H1 (cell line): ENCODE results near the gene ZFTA. TPM values are rescaled to one million over a fixed set of nuclear protein-coding genes. Genes with fewer than 3 reads are reported as not detected.
A peak's percentile ranks its signal among the peaks of the same experiment; 100 is the strongest.

Source experiments
- CTCF ChIA-PET: fragments of 300-600 bp; sonication (Branson Sonifier 250); formaldehyde crosslinking; loops from one replicate; lab custom pipeline; 2021; ENCODE audit not compliant: partially characterized antibody; lab: Charles Lee
- POLR2A ChIA-PET: fragments of 300-600 bp; sonication (Branson Sonifier 250); formaldehyde crosslinking; loops from one replicate; lab custom pipeline; 2021; ENCODE audit warnings: inconsistent platforms; ENCODE audit not compliant: partially characterized antibody; lab: Charles Lee
- DNase-seq, 2 experiments: peaks; one replicate each; pipeline versions ENCODE4 v3.0.0 to v3.0.0-alpha.2; 2010 to 2022; ENCODE audit warnings: low spot score in 2 of 2, low read depth in 1 of 2, mixed read lengths in 1 of 2
- FAIRE-seq: peaks from 2 replicates; lab custom pipeline; 2011; peaks lifted over from hg19 to GRCh38; lab: Jason Lieb, UNC
- H2AFZ ChIP-seq: 2 replicates; pipeline ENCODE4 v1.8.1; 2012; ENCODE audit warnings: low read length, inconsistent platforms
- H2AK5ac ChIP-seq: 2 replicates; pipeline ENCODE4 v1.6.1; 2013; ENCODE audit warnings: low read depth, low read length
- H2BK120ac ChIP-seq: replicated peaks from 2 replicates; pipeline ENCODE3; 2013; ENCODE audit warnings: low read depth, low read length, inconsistent platforms
- H2BK12ac ChIP-seq: 2 replicates; pipeline ENCODE4 v1.6.1; 2013; ENCODE audit warnings: low read depth, low read length
- H2BK15ac ChIP-seq: 2 replicates; pipeline ENCODE4 v1.6.1; 2013; ENCODE audit warnings: low read length
- H2BK20ac ChIP-seq: 2 replicates; pipeline ENCODE4 v1.6.1; 2013; ENCODE audit warnings: low read length
- H2BK5ac ChIP-seq: 2 replicates; pipeline ENCODE4 v1.6.1; 2013; ENCODE audit warnings: low read depth, low read length
- H3K14ac ChIP-seq: 2 replicates; pipeline ENCODE4 v1.6.1; 2013; ENCODE audit warnings: inconsistent platforms; ENCODE audit not compliant: insufficient read length
- H3K18ac ChIP-seq: 2 replicates; pipeline ENCODE4 v1.6.1; 2013; ENCODE audit warnings: low read length; ENCODE audit errors: extremely low read depth
- H3K23ac ChIP-seq: 2 replicates; pipeline ENCODE4 v1.6.1; 2013; ENCODE audit warnings: inconsistent platforms; ENCODE audit not compliant: insufficient read length
- H3K23me2 ChIP-seq: 2 replicates; pipeline ENCODE4 v1.6.1; 2013; ENCODE audit warnings: low read depth, low read length
- H3K27ac ChIP-seq: 2 replicates; pipeline ENCODE4 v1.6.1; 2011; ENCODE audit warnings: low read depth, low read length, inconsistent platforms
- H3K27me3 ChIP-seq, 4 experiments: replicated peaks in 1 of 4; 1 replicate in 1 of 4; 2 replicates in 3 of 4; pipeline versions ENCODE4 v1.6.1 to v1.8.1; 2011 to 2013; ENCODE audit warnings: low read length in 3 of 4, mild to moderate bottlenecking in 3 of 4, inconsistent platforms in 2 of 4, mixed read lengths in 2 of 4, moderate library complexity in 1 of 4; ENCODE audit not compliant: control insufficient read depth in 3 of 4, insufficient read depth in 3 of 4; ENCODE audit errors: extremely low read depth in 1 of 4
- H3K36me3 ChIP-seq, 4 experiments: 2 replicates each; pipeline versions ENCODE4 v1.6.1 to v1.8.1; 2011 to 2013; ENCODE audit warnings: mild to moderate bottlenecking in 4 of 4, low read length in 3 of 4, moderate library complexity in 2 of 4, control low read depth in 1 of 4, inconsistent platforms in 1 of 4; ENCODE audit not compliant: insufficient read depth in 4 of 4, control insufficient read depth in 2 of 4
- H3K4ac ChIP-seq: replicated peaks from 2 replicates; pipeline ENCODE3; 2013; ENCODE audit warnings: low read length, low read depth, mixed read lengths, inconsistent platforms; ENCODE audit not compliant: insufficient read length
- H3K4me1 ChIP-seq, 4 experiments: replicated peaks in 1 of 4; 1 replicate in 1 of 4; 2 replicates in 3 of 4; pipeline versions ENCODE4 v1.6.1 to v1.8.1; 2011 to 2013; ENCODE audit warnings: low read length in 3 of 4, inconsistent platforms in 2 of 4, mixed read lengths in 1 of 4; ENCODE audit not compliant: insufficient read depth in 4 of 4, control insufficient read depth in 3 of 4
- H3K4me2 ChIP-seq, 2 experiments: 2 replicates each; pipeline versions ENCODE4 v1.6.1 to v1.8.1; 2011 to 2013; ENCODE audit warnings: low read depth in 2 of 2, low read length in 2 of 2, control low read depth in 1 of 2, inconsistent platforms in 1 of 2, mild to moderate bottlenecking in 1 of 2; ENCODE audit not compliant: insufficient read depth in 1 of 2
- H3K4me3 ChIP-seq, 4 experiments: fragments of 200-600, 300-600 bp in 1 of 4; sonication (generic), shearing (Covaris generic), sonication (Bioruptor Twin) in 1 of 4; 2 replicates each; pipeline versions ENCODE4 v1.5.1 to v1.8.1; 2011 to 2016; ENCODE audit warnings: low read length in 4 of 4, low read depth in 3 of 4, control low read depth in 2 of 4, inconsistent platforms in 2 of 4, mild to moderate bottlenecking in 2 of 4, mixed read lengths in 1 of 4, moderate library complexity in 1 of 4; ENCODE audit not compliant: insufficient read depth in 2 of 4; ENCODE audit errors: extremely low read depth in 1 of 4
- H3K56ac ChIP-seq: replicated peaks from 2 replicates; pipeline ENCODE3; 2013; ENCODE audit warnings: low read depth, mild to moderate bottlenecking, mixed read lengths, low read length, inconsistent platforms; ENCODE audit not compliant: insufficient read length
- H3K79me1 ChIP-seq: 2 replicates; pipeline ENCODE4 v1.6.1; 2013; ENCODE audit warnings: low read depth, low read length, control low read depth
- H3K79me2 ChIP-seq, 2 experiments: 2 replicates each; pipeline versions ENCODE4 v1.6.1 to v1.8.1; 2012 to 2013; ENCODE audit warnings: low read length in 2 of 2, mild to moderate bottlenecking in 2 of 2, inconsistent platforms in 1 of 2; ENCODE audit not compliant: insufficient read depth in 2 of 2, control insufficient read depth in 1 of 2
- H3K9ac ChIP-seq, 4 experiments: replicated peaks in 1 of 4; 1 replicate in 1 of 4; 2 replicates in 3 of 4; pipeline versions ENCODE4 v1.6.1 to v1.8.1; 2011 to 2013; ENCODE audit warnings: low read depth in 3 of 4, low read length in 3 of 4, control low read depth in 2 of 4, mild to moderate bottlenecking in 2 of 4, moderate library complexity in 2 of 4, inconsistent platforms in 1 of 4; ENCODE audit errors: extremely low read depth in 1 of 4
- H3K9me3 ChIP-seq, 2 experiments: 2 replicates each; pipeline versions ENCODE4 v1.6.1 to v1.8.1; 2012 to 2013; ENCODE audit warnings: mild to moderate bottlenecking in 2 of 2, moderate library complexity in 2 of 2, control low read depth in 1 of 2, inconsistent platforms in 1 of 2, low read depth in 1 of 2, low read length in 1 of 2, mixed read lengths in 1 of 2; ENCODE audit not compliant: insufficient read depth in 2 of 2
- H4K20me1 ChIP-seq, 2 experiments: replicated peaks in 1 of 2; 2 replicates each; pipeline versions ENCODE3 to v1.8.1; 2011 to 2013; ENCODE audit warnings: inconsistent platforms in 2 of 2, low read length in 2 of 2, mild to moderate bottlenecking in 1 of 2; ENCODE audit not compliant: insufficient read depth in 2 of 2, control insufficient read depth in 1 of 2
- H4K5ac ChIP-seq: 2 replicates; pipeline ENCODE4 v1.6.1; 2013; ENCODE audit warnings: low read length, low read depth, mixed read lengths, inconsistent platforms; ENCODE audit not compliant: insufficient read length
- H4K8ac ChIP-seq: 2 replicates; pipeline ENCODE4 v1.8.0; 2013; ENCODE audit warnings: mild to moderate bottlenecking, moderate library complexity, low read length, inconsistent platforms; ENCODE audit not compliant: insufficient read depth; ENCODE audit errors: extremely low read depth
- H4K91ac ChIP-seq: replicated peaks from 2 replicates; pipeline ENCODE3; 2013; ENCODE audit warnings: low read length, mixed read lengths, inconsistent platforms; ENCODE audit not compliant: insufficient read length
- ATF3 ChIP-seq: IDR thresholded peaks from 2 replicates; pipeline ENCODE4 v1.6.1; 2011; ENCODE audit warnings: low read depth, mild to moderate bottlenecking, low read length; ENCODE audit not compliant: insufficient read depth
- CTBP2 ChIP-seq: IDR thresholded peaks from 2 replicates; pipeline ENCODE4 v1.7.0; 2011; ENCODE audit warnings: borderline replicate concordance, mild to moderate bottlenecking, moderate library complexity, mixed read lengths, low read length; ENCODE audit not compliant: insufficient read depth, insufficient read length
- PHF8 ChIP-seq: fragments of 200-600 bp; sonication (generic); conservative IDR thresholded peaks from 2 replicates; pipeline ENCODE4 v1.7.1; 2012; ENCODE audit warnings: low read depth, mild to moderate bottlenecking, inconsistent platforms, low read length, moderate library complexity
- RBBP5 ChIP-seq: IDR thresholded peaks from 2 replicates; pipeline ENCODE4 v1.7.1; 2012; ENCODE audit warnings: low read depth, mild to moderate bottlenecking, inconsistent platforms, low read length, moderate library complexity, borderline replicate concordance
- SIN3A ChIP-seq, 2 experiments: IDR thresholded peaks in 1 of 2; conservative IDR thresholded peaks in 1 of 2; 2 replicates each; pipeline ENCODE4 v1.6.1; 2011 to 2012; ENCODE audit warnings: low read length in 2 of 2, improper control_type of control experiment in 1 of 2, low read depth in 1 of 2, mild to moderate bottlenecking in 1 of 2
- TAF7 ChIP-seq: optimal IDR thresholded peaks from 2 replicates; pipeline ENCODE3; 2011; ENCODE audit warnings: low read depth, mild to moderate bottlenecking, inconsistent platforms, low read length, moderate library complexity, borderline replicate concordance
- WGBS, 2 experiments: shearing (Covaris generic) in 1 of 2; methylation state at CpG; one replicate each; pipeline versions ENCODE4 v1.1.6 to v1.1.7; 2013 to 2015; ENCODE audit warnings: low lambda C conversion rate in 2 of 2, mixed read lengths in 2 of 2, inconsistent platforms in 1 of 2, low coverage in 1 of 2, missing lambda C conversion rate in 1 of 2; ENCODE audit not compliant: insufficient replicate concordance in 2 of 2, insufficient coverage in 1 of 2, insufficient read length in 1 of 2; ENCODE audit errors: extremely low coverage in 1 of 2, missing lambda C conversion rate in 1 of 2; 5-methylcytosine and 5-hydroxymethylcytosine counted together
- polyA plus RNA-seq, 7 experiments: library from polyadenylated mRNA; depleted of rRNA in 3 of 7; stranded (reverse) in 5 of 7; unstranded in 2 of 7; fragments of >200 nt in 5 of 7; fragments of 200-250 nt in 2 of 7; gene quantifications; 1 replicate in 5 of 7; 2 replicates in 1 of 7; 4 replicates in 1 of 7; pipeline versions ENCODE4 v1.2.1 to v1.2.3, GENCODE V29; 2011 to 2013; ENCODE audit warnings: missing spikeins in 2 of 7, mixed read lengths in 2 of 7
- total RNA-seq: library from RNA; stranded (reverse); fragmentation: NEBNext Ultra II Directional; extraction: Animal tissue kit (Norgen Biotek cat#: 25700); gene quantifications from 2 replicates; pipeline ENCODE4 v1.2.1, GENCODE V29; 2021

ZFTA gene
- total and polyA plus RNA-seq, 2 of the 8 experiments (the other 6 are each of a cell fraction or from before 2014, with no cell fraction given), result 9.5 to 34.0 TPM

- no peak overlapping the region for H2BK20ac ChIP-seq
- peak overlapping the region; percentile 77 for H4K5ac ChIP-seq
- H2AK5ac ChIP-seq, result no peak overlapping the region
- peak overlapping the region; percentile 94 for H3K56ac ChIP-seq
- H3K23ac ChIP-seq, result no peak overlapping the region
- H3K79me2 ChIP-seq, result peaks cover 0 to 50% of the 10 kb centered on the region in 2 experiments; a peak in 2 of 4 replicates
- peak overlapping the region; percentile 86 for H3K4ac ChIP-seq
- peak overlapping the region; percentile 78 to 93 for H3K4me2 ChIP-seq
- H2BK15ac ChIP-seq, result no peak overlapping the region
- H3K9me3 ChIP-seq, result no peaks in the 10 kb centered on the region
- H3K4me1 ChIP-seq, result peaks cover 5 to 39% (median 27%) of the 10 kb centered on the region in 4 experiments
- POLR2A ChIA-PET, result interaction anchor here (0.5 to 6.8 kb wide), 15 partner anchors 8 to 223 kb away, joined by 3 to 73 read pairs (median 4); partner anchors contain the start of genes RCOR2 and RTN3
- peak overlapping the region; percentile 78; the same call in 1 of the 2 replicates for H3K27ac ChIP-seq
- H3K18ac ChIP-seq, result peak overlapping the region; percentile 97
- H3K14ac ChIP-seq, result no peak overlapping the region
- CTCF ChIA-PET, result interaction anchor here (1.1 to 1.5 kb wide), 2 partner anchors 48 to 74 kb away, joined by 4 to 5 read pairs; no protein-coding TSS in a partner anchor
- H3K79me1 ChIP-seq, result peaks cover 9% of the 10 kb centered on the region
- H4K20me1 ChIP-seq, result peaks cover 21 to 22% of the 10 kb centered on the region in 2 experiments
- FAIRE-seq, result no peak
- peak in 1 of 2 experiments; percentile 77 for DNase-seq
- H3K23me2 ChIP-seq, result peaks cover 6% of the 10 kb centered on the region; the same call in 1 of the 2 replicates
- no peaks in the 10 kb centered on the region for H3K27me3 ChIP-seq
- peak overlapping the region; percentile 84 to 96 (median 88) for H3K4me3 ChIP-seq
- no peak overlapping the region for H2AFZ ChIP-seq
- H4K8ac ChIP-seq, result peak overlapping the region; percentile 81
- no peak overlapping the region for H2BK12ac ChIP-seq
- WGBS, 2 experiments, result 1% methylated on average over 38 of the region's 96 CpGs; no CpG with 5 or more reads in 1 of the 2 experiments
- H3K36me3 ChIP-seq, result peaks cover 0 to 26% (median 1%) of the 10 kb centered on the region in 4 experiments; a peak in 2 of 8 replicates
- peak overlapping the region; percentile 77 to 95 (median 87) for H3K9ac ChIP-seq
- no peak overlapping the region for H2BK120ac ChIP-seq
- peak overlapping the region; percentile 90 for H4K91ac ChIP-seq
- peak overlapping the region; percentile 94 for H2BK5ac ChIP-seq
- peak; percentile 22 for TF ChIP-seq CTBP2
- peak; percentile 27; the same call in 1 of the 2 replicates for TF ChIP-seq RBBP5
- TF ChIP-seq TAF7, result peak; percentile 9
- peak; percentile 42 for TF ChIP-seq PHF8
- no peak for TF ChIP-seq ATF3
- TF ChIP-seq SIN3A (conservative IDR thresholded peaks at IDR 0.05 in 1 of 2, IDR thresholded peaks at IDR 0.05 in 1 of 2; ENCODE audit: low read depth in 1 of 2, low read length in 2 of 2), result peak in 1 of 2 experiments; percentile 65; a peak in 1 of 4 replicates
Measured at GRCh38 chr11:63762654-63763495, 5.7 kb downstream of the ZFTA start.
